Fibroblast of lung (primary cell): ENCODE data around the gene C22orf31. TPM values are rescaled to one million over a fixed set of nuclear protein-coding genes. Genes with fewer than 3 reads are reported as not detected.

ENCODE experiments used
- DNase-seq, 2 donors: peaks; one replicate each; pipeline versions ENCODE4 v3.0.0 to v3.0.0-alpha.2; 2010; ENCODE audit warnings: low read depth in 2 of 2
- H2AFZ ChIP-seq: 2 replicates; pipeline ENCODE4 v1.5.1; 2012; ENCODE audit warnings: low read length, control low read depth, inconsistent platforms
- H3K27ac ChIP-seq: 2 replicates; pipeline ENCODE4 v1.5.1; 2011; ENCODE audit warnings: low read length, control low read depth; ENCODE audit not compliant: insufficient read depth
- H3K27me3 ChIP-seq: 2 replicates; pipeline ENCODE4 v1.5.1; 2011; ENCODE audit warnings: mild to moderate bottlenecking, low read length; ENCODE audit not compliant: control insufficient read depth, insufficient read depth
- H3K36me3 ChIP-seq: 2 replicates; pipeline ENCODE4 v1.5.1; 2011; ENCODE audit warnings: low read length; ENCODE audit not compliant: control insufficient read depth, insufficient read depth
- H3K4me1 ChIP-seq: 2 replicates; pipeline ENCODE4 v1.5.1; 2011; ENCODE audit warnings: low read length; ENCODE audit not compliant: control insufficient read depth, insufficient read depth; ENCODE audit errors: extremely low read depth
- H3K4me2 ChIP-seq: 2 replicates; pipeline ENCODE4 v1.5.1; 2011; ENCODE audit warnings: low read length, control low read depth; ENCODE audit not compliant: insufficient read depth; ENCODE audit errors: extremely low read depth
- H3K4me3 ChIP-seq, 4 experiments: fragments of 200-600 bp in 1 of 4; sonication (generic) in 1 of 4; replicated peaks in 1 of 4; 2 replicates each; pipeline ENCODE4 v1.5.1; 2011 to 2016; ENCODE audit warnings: low read length in 4 of 4, low read depth in 3 of 4, mild to moderate bottlenecking in 3 of 4, control low read depth in 2 of 4, inconsistent platforms in 1 of 4, mixed read lengths in 1 of 4; ENCODE audit not compliant: insufficient read depth in 1 of 4; ENCODE audit errors: control extremely low read depth in 1 of 4
- H3K79me2 ChIP-seq: 2 replicates; pipeline ENCODE4 v1.5.1; 2012; ENCODE audit warnings: mild to moderate bottlenecking, low read length, inconsistent platforms; ENCODE audit not compliant: control insufficient read depth, insufficient read depth
- H3K9ac ChIP-seq: 2 replicates; pipeline ENCODE4 v1.5.1; 2011; ENCODE audit warnings: mild to moderate bottlenecking, low read length, control low read depth; ENCODE audit not compliant: insufficient read depth
- H3K9me3 ChIP-seq: 2 replicates; pipeline ENCODE4 v1.5.1; 2012; ENCODE audit warnings: low read depth, low read length; ENCODE audit not compliant: control insufficient read depth, insufficient read depth
- H4K20me1 ChIP-seq: 2 replicates; pipeline ENCODE4 v1.5.1; 2011; ENCODE audit warnings: low read length; ENCODE audit not compliant: control insufficient read depth, insufficient read depth; ENCODE audit errors: extremely low read depth
- CTCF ChIP-seq, 2 donors: IDR thresholded peaks in 1 of 2; conservative IDR thresholded peaks in 1 of 2; 1 replicate in 1 of 2; 2 replicates in 1 of 2; pipeline ENCODE4 v1.5.1; 2011 to 2012; ENCODE audit warnings: low read length in 2 of 2, control low read depth in 1 of 2, inconsistent platforms in 1 of 2, low read depth in 1 of 2, mild to moderate bottlenecking in 1 of 2
- EZH2 ChIP-seq: IDR thresholded peaks from 2 replicates; pipeline ENCODE4 v1.5.1; 2012; ENCODE audit warnings: low read length, control low read depth, mild to moderate bottlenecking; ENCODE audit errors: missing control alignments
- polyA plus RNA-seq, 2 donors: library from polyadenylated mRNA; depleted of rRNA in 1 of 2; stranded (reverse) in 1 of 2; unstranded in 1 of 2; fragments of >200 nt; gene quantifications; 2 replicates each; pipeline ENCODE4 v1.2.1, GENCODE V29; 2011 to 2012; ENCODE audit warnings: missing spikeins in 1 of 2
- total RNA-seq: library from RNA; depleted of rRNA; stranded (reverse); fragments of >200 nt; gene quantifications from 2 replicates; pipeline ENCODE4 v1.2.1, GENCODE V29; 2014

C22orf31 gene
- total and polyA plus RNA-seq, 2 donors (not counting 1 experiment from before 2014, with no cell fraction given): 0.17 TPM; not detected in 1

GRCh38 chr22:29016067-29016938 lies 45.3 kb downstream of the C22orf31 start:
- H4K20me1 ChIP-seq: no peaks in the 10 kb centered on the region
- H3K27ac ChIP-seq: no peak overlapping the region
- H3K4me1 ChIP-seq: no peaks in the 10 kb centered on the region
- H3K9ac ChIP-seq: no peak overlapping the region
- no peaks in the 10 kb centered on the region for H3K36me3 ChIP-seq
- TF ChIP-seq CTCF (conservative IDR thresholded peaks at IDR 0.05 in 1 of 2, IDR thresholded peaks at IDR 0.05 in 1 of 2; ENCODE audit: low read depth in 1 of 2, low read length in 2 of 2): no peak
- TF ChIP-seq EZH2: no peak
- no peaks in the 10 kb centered on the region for H3K9me3 ChIP-seq
- no peak overlapping the region for H3K4me2 ChIP-seq
- no peaks in the 10 kb centered on the region for H3K79me2 ChIP-seq
- DNase-seq: no peak
- no peak overlapping the region for H3K4me3 ChIP-seq
- no peaks in the 10 kb centered on the region for H3K27me3 ChIP-seq
- no peak overlapping the region for H2AFZ ChIP-seq

- no peaks in the 10 kb centered on the region for H3K79me2 ChIP-seq
- TF ChIP-seq CTCF (conservative IDR thresholded peaks at IDR 0.05 in 1 of 2, IDR thresholded peaks at IDR 0.05 in 1 of 2; ENCODE audit: low read depth in 1 of 2, low read length in 2 of 2) (no peak), EZH2 (no peak)
- no peak overlapping the region for H2AFZ ChIP-seq
Observed at GRCh38 chr22:29014773-29015172, 46.9 kb downstream of the C22orf31 start.

GRCh38 chr22:29014293-29014692 lies 47.3 kb downstream of the C22orf31 start:
- Histone ChIP-seq H3K79me2 (no peaks in the 10 kb centered on the region), H3K9ac (no peak overlapping the region), H3K9me3 (no peaks in the 10 kb centered on the region), H4K20me1 (no peaks in the 10 kb centered on the region), H3K27me3 (no peaks in the 10 kb centered on the region), H3K36me3 (no peaks in the 10 kb centered on the region), H2AFZ (no peak overlapping the region), H3K4me2 (no peak overlapping the region), H3K4me3 (no peak overlapping the region), H3K4me1 (no peaks in the 10 kb centered on the region), H3K27ac (no peak overlapping the region)
- TF ChIP-seq EZH2 (no peak), CTCF (conservative IDR thresholded peaks at IDR 0.05 in 1 of 2, IDR thresholded peaks at IDR 0.05 in 1 of 2; ENCODE audit: low read depth in 1 of 2, low read length in 2 of 2) (no peak)
- no peak for DNase-seq

More at GRCh38 chr22:29014773-29015172, 46.9 kb downstream of the C22orf31 start:
- no peak overlapping the region for H3K4me2 ChIP-seq
- no peaks in the 10 kb centered on the region for H3K4me1 ChIP-seq
- no peaks in the 10 kb centered on the region for H3K36me3 ChIP-seq
- DNase-seq: no peak
- H4K20me1 ChIP-seq: no peaks in the 10 kb centered on the region
- no peak overlapping the region for H3K27ac ChIP-seq
- H3K9ac ChIP-seq: no peak overlapping the region
- H3K27me3 ChIP-seq: no peaks in the 10 kb centered on the region
- no peaks in the 10 kb centered on the region for H3K9me3 ChIP-seq
- H3K4me3 ChIP-seq: no peak overlapping the region
